ENCODE data around the gene EPB41L2.
"Not testable (repeated sequence)": the region's sequence is repeated elsewhere in the genome, so short reads cannot be mapped to it uniquely, and the experiment has no call there.

The EPB41L2 gene

GRCh38 chr6:130969791-130970491, 93.1 kb downstream of the EPB41L2 start:
- no peak for DNase-seq

DNA sequence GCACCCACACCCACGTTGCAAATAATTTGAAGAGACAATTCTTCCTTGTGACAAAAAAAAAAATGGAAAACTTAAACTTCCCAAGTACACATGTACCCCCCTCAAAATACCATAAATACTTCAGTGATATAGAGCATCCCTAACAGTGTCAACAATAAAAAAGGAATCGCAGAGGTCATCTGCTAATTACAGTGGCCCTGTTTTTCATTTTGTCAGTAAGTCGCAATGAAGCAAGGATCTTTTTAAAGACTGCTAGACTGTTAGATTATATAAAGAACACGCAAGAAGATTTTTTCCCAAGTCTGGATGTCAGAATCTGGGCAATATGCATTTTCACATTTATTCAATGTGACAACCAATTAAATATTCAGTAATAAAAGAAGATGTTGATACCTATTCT, 93.9 kb downstream of the EPB41L2 start:
- DNase-seq = no peak

DNA sequence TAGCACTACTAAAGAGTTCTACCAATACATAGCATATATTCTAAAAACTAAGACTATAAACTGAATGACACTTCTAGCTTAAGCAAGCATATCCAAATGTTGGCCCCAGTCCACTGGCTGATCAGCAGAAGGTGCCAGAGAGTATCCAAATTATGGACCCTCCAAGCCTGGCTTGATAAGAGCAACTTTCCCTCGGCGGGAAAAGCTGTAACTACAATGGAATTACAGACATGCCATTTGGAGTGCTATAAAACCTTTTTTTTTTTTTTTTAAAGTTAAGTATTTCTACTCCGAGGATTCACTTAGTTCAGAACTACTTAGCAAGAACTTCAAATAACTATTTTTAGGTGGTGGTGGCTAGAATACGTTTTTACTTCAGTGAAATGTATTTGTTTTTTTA, 94.6 kb downstream of the EPB41L2 start:
- DNase-seq = no peak

DNA sequence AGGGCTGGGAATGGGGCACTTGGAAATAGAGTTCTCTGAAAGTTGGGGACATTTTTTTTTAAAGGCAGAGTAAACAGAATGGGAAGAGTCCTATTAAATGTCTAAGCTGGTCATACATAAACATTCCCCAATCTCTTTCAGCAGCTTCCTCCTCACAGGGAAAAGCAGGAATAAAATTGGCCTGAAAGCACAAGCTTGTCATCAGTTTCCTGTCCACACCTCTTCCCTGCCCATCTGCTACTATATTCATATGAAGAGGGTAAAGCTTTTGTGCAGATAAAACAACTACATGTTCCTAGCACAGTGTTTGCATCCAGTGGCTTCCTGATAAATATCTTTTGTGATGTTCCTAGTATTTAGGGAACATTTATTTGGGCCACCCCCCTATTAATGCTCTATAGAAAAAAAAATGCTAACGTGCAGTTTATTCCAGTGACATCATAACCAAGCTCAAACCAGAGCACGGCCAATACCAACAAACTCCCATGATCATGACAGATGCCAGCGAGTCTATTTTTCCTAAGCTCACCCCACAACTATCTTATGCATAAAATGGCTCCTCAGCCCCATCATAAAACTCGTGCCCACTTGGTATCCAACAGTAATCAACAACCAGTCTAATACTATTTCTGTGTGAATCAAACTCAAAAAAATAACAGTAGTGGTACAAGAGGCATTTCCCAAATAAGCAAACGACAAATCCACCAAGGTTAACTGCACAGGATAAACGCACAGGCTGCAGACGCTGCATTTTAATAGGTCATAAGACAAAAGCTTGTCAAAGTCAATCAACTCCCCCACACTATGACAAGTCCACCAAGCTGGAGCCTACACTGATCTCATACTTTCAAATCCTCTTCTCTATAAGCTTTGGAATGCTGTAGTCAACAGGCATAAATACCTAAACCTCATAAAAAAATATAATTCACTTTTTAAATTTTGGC, 95.3 kb downstream of the EPB41L2 start:
- DNase-seq = no peak

DNA sequence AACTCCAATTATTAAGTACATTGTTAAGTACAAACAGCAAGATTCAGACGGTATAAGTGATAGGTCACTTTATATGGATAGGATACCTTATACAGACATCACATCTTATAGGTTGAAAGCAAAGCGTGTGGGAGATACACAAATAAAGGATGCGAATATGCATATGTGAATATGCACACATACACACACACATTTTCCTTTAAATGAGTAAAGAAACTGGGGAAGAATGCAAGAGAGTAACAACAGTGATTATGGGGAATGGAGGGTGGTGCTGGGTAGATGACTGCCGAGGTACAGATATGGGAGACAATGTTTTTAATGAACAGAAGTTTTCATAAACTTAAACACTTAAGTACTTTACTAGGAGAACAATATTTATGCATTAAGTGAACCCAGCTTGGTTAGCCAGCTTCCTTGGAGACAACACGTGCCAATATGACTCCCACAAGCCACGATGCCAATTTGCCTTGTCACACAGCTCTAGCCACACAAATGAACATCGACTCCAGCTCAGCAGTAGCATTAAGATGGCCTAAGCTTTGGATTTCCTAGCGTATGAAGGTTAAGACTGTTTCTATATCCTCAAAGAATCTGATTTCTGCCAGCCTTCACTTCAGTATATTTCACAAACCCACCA, 96.6 kb downstream of the EPB41L2 start:
- no peak for DNase-seq

- no peak for DNase-seq
These were observed 97.4 kb downstream of the EPB41L2 start for GRCh38 chr6:130965656-130966055.

DNA sequence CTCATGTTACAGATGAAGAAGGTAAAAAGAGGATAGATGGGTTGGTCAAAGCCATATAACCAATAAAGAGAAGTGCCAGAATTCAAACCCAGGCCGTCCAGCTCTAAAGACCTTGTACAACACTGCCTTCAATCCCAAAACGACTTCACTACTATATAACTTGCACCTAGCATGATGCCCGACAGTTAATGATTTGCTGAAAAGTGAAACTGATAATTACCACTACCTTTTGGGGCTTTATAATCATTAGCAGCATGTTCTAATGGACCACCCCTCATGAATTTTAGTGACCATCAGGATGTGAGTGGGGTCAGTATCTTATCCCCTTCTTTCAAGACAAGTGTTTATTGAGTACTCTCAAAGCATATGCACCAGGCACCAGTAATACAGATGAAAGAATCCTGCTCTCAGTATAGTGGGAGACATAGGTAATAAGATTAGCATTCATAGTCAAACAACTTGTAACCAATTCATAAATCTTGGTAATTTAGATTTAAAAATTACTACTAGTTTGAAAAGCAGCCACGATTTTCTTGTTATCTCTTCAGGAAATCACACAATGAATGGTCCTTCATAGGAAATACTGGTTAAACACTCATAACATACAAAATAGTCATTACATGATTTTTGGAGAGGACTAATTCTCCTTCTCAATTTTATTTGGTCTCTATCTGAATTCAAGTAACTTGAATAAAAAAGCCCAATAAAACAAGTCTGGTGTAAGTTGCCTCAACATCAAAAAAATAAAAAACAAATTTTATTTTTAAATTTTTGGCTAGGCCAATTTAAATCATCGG, 98.0 kb downstream of the EPB41L2 start:
- no peak for DNase-seq

DNA sequence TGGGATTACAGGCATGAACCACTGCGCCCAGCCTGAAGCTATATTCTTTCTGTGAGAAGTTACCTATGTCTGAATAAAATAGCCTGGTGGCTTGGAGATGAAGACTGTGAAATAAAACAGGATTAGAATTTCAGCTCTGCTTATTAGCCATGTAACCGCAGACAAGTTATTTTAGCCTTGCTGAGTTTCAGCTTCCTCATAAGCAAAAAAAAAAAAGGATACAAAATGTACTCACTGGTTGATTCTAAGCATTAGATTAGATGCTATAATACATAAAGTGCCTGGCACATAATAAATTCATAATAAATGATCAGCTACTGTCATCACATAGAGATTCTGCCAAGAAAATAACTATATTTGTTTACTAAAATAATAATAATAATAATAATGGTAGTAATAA, 98.8 kb downstream of the EPB41L2 start:
- DNase-seq = no peak

DNA sequence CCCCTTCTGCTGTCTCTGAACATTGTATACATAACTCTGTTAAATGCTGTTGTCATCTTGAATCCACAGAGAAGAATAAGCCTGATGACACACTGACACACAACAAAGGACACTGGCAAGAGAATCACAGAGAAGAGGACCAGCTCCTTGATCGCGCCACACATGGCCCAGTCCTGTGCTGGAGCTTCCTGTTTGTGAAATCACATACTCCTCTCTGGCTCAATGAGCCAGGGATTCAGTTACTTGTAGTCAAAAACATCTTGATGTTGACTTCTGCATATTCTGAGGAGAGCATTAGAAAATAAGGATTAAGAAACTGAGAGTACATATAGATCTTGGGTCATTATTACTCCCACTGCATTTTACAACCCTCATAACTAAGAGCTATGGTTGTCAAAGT, 100.1 kb downstream of the EPB41L2 start:
- no peak for DNase-seq

DNA sequence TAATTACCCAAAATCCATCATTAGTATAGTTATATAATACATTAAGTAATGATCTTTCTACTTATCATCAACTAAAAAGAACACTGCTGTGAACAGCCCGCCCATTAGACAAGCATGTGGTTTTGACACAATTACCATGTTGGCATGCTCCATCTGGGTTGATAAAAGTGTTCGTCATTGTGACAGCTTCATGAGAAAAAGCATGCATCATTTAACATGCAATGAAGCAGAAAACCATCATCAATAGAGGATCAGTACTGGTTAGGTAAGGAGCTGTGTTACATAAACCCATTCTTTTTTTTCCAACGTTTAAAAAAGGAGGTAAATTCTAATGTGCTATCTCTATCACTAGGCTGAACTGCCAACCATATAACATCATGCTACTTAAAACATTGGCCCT, 101.9 kb downstream of the EPB41L2 start:
- DNase-seq = no peak

DNA sequence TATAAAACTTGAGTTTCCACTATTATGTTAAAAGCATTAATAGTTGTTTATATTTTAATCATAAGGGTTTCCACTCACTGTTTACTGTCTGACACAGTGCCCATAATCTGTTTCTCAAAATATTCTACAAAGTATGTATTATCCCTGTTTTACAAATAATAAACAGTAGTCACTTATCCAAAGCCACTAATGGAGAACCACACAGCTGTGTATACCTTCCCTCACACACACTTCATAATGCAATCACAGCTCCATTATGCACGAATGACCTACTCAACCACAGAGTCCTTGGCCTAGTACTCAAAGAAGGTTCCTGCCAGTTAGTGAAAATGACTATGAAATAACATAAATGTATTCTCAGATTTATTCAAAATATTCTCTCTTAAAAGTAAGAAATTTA, 103.1 kb downstream of the EPB41L2 start:
- DNase-seq = no peak

- no peak for DNase-seq
These were observed 104.6 kb downstream of the EPB41L2 start for GRCh38 chr6:130958468-130958867.

DNA sequence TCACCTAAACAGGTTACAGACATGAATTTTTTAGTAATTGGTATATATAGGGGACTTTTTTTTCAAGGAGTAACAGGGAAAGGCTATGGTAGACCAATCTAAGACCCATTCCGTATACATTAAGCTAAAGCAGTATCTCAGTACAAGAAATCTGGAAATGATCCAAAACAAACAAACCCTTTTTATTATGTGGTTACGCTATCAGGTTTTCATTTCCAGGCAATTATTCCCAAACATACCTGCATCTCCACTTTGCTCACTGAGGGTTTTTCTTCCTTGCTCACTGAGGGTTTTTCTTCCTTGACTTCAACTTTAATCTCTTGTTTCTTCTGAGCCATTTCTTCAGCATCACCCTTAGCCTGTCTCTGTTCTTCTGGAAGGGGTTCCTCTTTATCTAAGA, 107.3 kb downstream of the EPB41L2 start:
- no peak for DNase-seq

- no peak for DNase-seq
These were observed 113.5 kb downstream of the EPB41L2 start for GRCh38 chr6:130949553-130949952.

DNA sequence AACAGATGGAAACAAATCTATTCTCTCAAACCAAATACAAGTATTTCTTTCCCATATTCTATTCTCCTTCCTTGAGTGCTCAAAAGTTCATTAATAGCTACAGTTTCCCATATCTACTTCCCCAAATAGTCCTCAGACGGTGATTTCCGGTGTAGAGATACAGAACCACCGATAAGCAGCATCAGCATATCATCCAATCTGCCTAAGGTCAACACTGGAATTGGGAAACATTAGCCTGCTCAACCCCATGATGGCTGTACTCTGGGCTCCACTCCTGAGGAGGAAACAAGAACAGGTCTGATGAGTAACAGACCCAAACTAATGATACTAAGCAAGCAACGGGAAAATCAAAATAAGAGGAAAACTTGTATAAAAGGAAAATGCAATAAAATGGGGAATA, 115.6 kb downstream of the EPB41L2 start:
- no peak for DNase-seq

GRCh38 chr6:130946076-130946475, 117.0 kb downstream of the EPB41L2 start:
- no peak for DNase-seq

DNA sequence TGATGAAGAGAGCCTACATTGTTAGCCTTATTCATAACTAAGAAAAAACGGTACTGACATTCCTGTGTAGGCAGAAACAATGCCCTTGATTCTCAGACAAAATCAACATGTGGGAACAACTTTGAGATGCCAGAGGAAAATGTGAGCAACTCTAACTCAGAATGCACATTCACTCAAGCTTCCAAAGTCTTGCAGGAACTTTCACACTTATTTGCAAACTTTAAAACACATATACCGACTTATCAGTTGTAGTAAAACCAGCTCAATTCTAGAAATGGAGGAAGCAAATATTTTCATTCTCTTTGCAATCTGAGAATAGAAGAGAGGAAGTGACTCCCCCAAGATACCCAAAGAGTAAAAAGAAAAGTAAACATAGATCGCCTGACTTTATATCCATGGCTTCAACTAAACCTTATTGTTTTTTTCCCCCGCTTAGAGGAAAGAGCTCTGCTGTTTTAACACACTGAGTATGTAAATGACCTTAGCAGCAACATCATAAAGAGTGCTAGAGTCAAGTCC, 117.6 kb downstream of the EPB41L2 start:
- DNase-seq = no peak

DNA sequence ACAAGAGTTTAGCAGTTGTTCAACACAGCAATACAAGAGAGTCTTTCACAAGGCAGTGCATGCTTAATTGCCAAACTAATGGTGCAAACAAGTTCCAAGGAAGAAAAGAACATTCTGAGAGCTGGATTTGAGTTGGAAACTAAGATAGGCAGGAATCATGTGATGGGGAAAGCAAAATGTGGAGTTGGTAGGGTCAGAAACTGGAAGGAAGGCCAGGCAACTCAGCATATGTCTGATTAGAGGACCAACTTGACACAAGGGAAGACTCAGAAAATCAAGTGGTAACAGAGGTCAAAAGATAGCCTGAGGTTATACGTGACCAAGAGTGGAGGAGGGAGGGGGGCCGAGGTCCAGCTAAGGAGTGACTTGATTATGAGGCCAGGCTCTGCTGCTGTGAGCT, 118.6 kb downstream of the EPB41L2 start:
- DNase-seq = no peak

DNA sequence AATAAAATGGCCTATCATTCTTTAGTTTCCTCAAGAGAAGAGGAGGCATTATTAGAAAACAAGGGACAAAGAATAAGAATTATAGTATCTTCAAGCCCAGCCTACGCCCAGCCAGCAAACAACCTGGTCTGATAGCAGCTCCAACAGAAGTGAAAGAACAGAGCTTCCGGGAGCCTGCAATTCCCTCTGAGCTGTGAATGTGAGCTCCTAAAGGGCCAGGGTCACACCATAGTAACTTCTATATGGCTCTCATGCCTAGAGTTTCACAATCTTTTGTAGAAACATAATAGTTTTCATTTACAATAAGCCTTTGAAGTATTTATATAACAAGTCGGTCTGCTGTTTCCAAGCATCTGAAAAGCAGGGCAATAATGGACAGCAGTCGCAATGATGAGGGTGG, 119.3 kb downstream of the EPB41L2 start:
- DNase-seq = no peak

DNA sequence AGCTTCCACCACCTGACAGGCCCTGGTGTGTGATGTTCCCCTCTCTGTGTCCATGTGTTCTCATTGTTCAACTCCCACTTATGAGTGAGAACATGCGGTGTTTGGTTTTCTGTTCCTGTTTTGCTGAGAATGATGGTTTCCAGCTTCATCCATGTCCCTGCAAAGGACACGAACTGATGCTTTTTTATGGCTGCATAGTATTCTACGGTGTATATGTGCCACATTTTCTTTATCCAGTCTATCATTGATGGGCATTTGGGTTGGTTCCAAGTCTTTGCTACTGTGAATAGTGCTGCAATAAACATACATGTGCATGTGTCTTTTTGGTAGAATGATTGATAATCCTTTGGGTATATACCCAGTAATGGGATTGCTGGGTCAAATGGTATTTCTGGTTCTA, 120.3 kb downstream of the EPB41L2 start:
- not testable (repeated sequence) for DNase-seq

GRCh38 chr6:130937942-130938604, 125.0 kb downstream of the EPB41L2 start:
- no peak for DNase-seq

DNA sequence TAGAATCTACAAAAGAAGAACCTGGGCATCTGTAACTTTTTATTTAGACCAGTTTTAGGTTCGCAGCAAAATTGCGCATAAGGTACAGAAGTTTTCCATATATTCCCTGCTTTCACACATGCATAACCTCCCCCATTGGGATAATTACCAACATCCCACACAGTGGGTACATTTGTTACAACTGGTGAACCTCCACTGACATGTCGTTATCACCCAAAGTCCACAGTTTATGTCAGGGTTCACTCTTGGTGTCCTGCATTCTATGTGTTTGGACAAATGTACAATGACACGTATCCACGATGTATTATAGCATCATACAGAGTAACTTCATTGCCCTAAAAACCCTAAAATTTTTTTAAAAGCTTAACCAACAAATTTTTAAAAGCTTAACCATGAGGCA, 126.1 kb downstream of the EPB41L2 start:
- DNase-seq = no peak

Measured in activated effector memory CD4-positive, alpha-beta T cell treated with Interleukin-2 at 50 U/mL for 16 hours (primary cell).